HepG2 (cell line): ENCODE measurements around the gene MAT2A. TPM values are rescaled to one million over a fixed set of nuclear protein-coding genes. Genes with fewer than 3 reads are reported as not detected.
A peak's percentile ranks its signal among the peaks of the same experiment; 100 is the strongest.

Source experiments
- E2F2 ChIP-seq: sonication (generic); formaldehyde crosslinking; IDR thresholded peaks from 2 replicates; pipeline ENCODE4 v1.4.0; 2020; ENCODE audit warnings: missing genetic modification reagents, borderline replicate concordance
- HOXD1 ChIP-seq: sonication (generic); formaldehyde crosslinking; IDR thresholded peaks from 2 replicates; pipeline ENCODE4 v1.5.0; 2020; ENCODE audit warnings: missing genetic modification reagents
- NCOA2 ChIP-seq: sonication (generic); formaldehyde crosslinking; IDR thresholded peaks from 2 replicates; pipeline ENCODE4 v1.8.0; 2022; ENCODE audit warnings: inconsistent platforms
- PAXIP1 ChIP-seq: sonication (generic); formaldehyde crosslinking; conservative IDR thresholded peaks from 2 replicates; pipeline ENCODE4 v1.4.0; 2020; ENCODE audit warnings: mild to moderate bottlenecking, missing genetic modification reagents, moderate library complexity
- RBM22 ChIP-seq: fragments of 200-400 bp; formaldehyde crosslinking; optimal IDR thresholded peaks from 2 replicates; pipeline ENCODE3; 2017; ENCODE audit warnings: mild to moderate bottlenecking, low read length, moderate library complexity
- ZBED4 ChIP-seq: sonication (generic); formaldehyde crosslinking; IDR thresholded peaks from 2 replicates; pipeline ENCODE4 v1.4.0; 2020; ENCODE audit warnings: missing genetic modification reagents, borderline replicate concordance
- ZBTB1 ChIP-seq: sonication (generic); formaldehyde crosslinking; IDR thresholded peaks from 2 replicates; pipeline ENCODE4 v1.4.0; 2020; ENCODE audit warnings: missing genetic modification reagents, borderline replicate concordance
- ZNF280B ChIP-seq: sonication (generic); formaldehyde crosslinking; IDR thresholded peaks from 2 replicates; pipeline ENCODE4 v1.5.0; 2020; ENCODE audit warnings: missing genetic modification reagents, mild to moderate bottlenecking, borderline replicate concordance
- ZNF292 ChIP-seq: sonication (generic); formaldehyde crosslinking; IDR thresholded peaks from 2 replicates; pipeline ENCODE4 v1.8.1; 2022; ENCODE audit warnings: mild to moderate bottlenecking, low read depth, missing genetic modification reagents, borderline replicate concordance
- ZNF710 ChIP-seq: sonication (generic); formaldehyde crosslinking; IDR thresholded peaks from 2 replicates; pipeline ENCODE4 v1.5.0; 2020; ENCODE audit warnings: mild to moderate bottlenecking, missing genetic modification reagents, borderline replicate concordance
- ZNF792 ChIP-seq: IDR thresholded peaks from 2 replicates; pipeline ENCODE4 v1.6.1; 2016
- ZSCAN20 ChIP-seq: sonication (generic); formaldehyde crosslinking; IDR thresholded peaks from 2 replicates; pipeline ENCODE4 v1.4.0; 2020; ENCODE audit warnings: missing genetic modification reagents, mild to moderate bottlenecking, borderline replicate concordance
- ZSCAN9 ChIP-seq: IDR thresholded peaks from 2 replicates; pipeline ENCODE4 v1.6.1; 2016; ENCODE audit warnings: borderline replicate concordance
- polyA plus RNA-seq, 8 experiments: library from polyadenylated mRNA; depleted of rRNA in 3 of 8; stranded (reverse) in 7 of 8; unstranded in 1 of 8; fragments of >200 nt; fragmentation: Illumina TruSeq in 4 of 8; extraction: Trizol in 4 of 8; gene quantifications; 2 replicates each; pipeline versions ENCODE4 v1.2.1 to v1.2.3, GENCODE V29; 2011 to 2016; ENCODE audit warnings: low read depth in 4 of 8, missing spikeins in 1 of 8, mixed read lengths in 1 of 8; ENCODE audit not compliant: insufficient read depth in 1 of 8
- total RNA-seq, 5 experiments: library from RNA; depleted of rRNA; stranded (reverse); fragments of >200 nt; fragmentation: Illumina TruSeq; extraction: Trizol; gene quantifications; 2 replicates each; pipeline ENCODE4 v1.2.3, GENCODE V29; 2016; ENCODE audit warnings: low read depth in 1 of 5

The MAT2A gene
- total and polyA plus RNA-seq, 2 of the 13 experiments (the other 11 are each of a cell fraction or from before 2014, with no cell fraction given) = 155 to 331 TPM

GRCh38 chr2:85583667-85584353 is 44.8 kb downstream of the MAT2A start (continued):
- no peak for TF ChIP-seq E2F2
- TF ChIP-seq NCOA2 = no peak
- TF ChIP-seq ZNF280B (CRISPR knock-in tag) = 0 out of 2 replicates have a peak, but pooled peaks have one; percentile 5
- peak; percentile 16; the same call in 1 of the 2 replicates for TF ChIP-seq ZBED4 (CRISPR knock-in tag)
- no peak for TF ChIP-seq ZSCAN20
- TF ChIP-seq HOXD1 = no peak
- TF ChIP-seq ZSCAN9 = peak; percentile 15; the same call in 1 of the 2 replicates
- TF ChIP-seq ZNF292 (CRISPR knock-in tag) = peak; percentile 62; the same call in 1 of the 2 replicates
- peak; percentile 55 for TF ChIP-seq RBM22
- 0 out of 2 replicates have a peak, but pooled peaks have one; percentile 15 for TF ChIP-seq ZNF792 (CRISPR knock-in tag)
- TF ChIP-seq ZNF710 (CRISPR knock-in tag) = no peak
- peak; percentile 49; the same call in 1 of the 2 replicates for TF ChIP-seq PAXIP1 (CRISPR knock-in tag)
- TF ChIP-seq ZBTB1 (CRISPR knock-in tag) = no peak
